Large intestine (tissue), 3 donors: Measurements from ENCODE around the gene SPDYE16. TPM values are rescaled to one million over a fixed set of nuclear protein-coding genes. Genes with fewer than 3 reads are reported as not detected.
"Not testable (repeated sequence)": the region's sequence is repeated elsewhere in the genome, so short reads cannot be mapped to it uniquely, and the experiment has no call there.

Experiments used
- DNase-seq, 2 donors: peaks; one replicate each; pipeline versions ENCODE4 v3.0.0 to v3.0.0-alpha.2; 2013
- H3K27ac ChIP-seq: one replicate; pipeline ENCODE4 v1.5.1; 2013; ENCODE audit warnings: low read length
- H3K27me3 ChIP-seq: 2 replicates; pipeline ENCODE4 v1.6.1; 2013; ENCODE audit warnings: low read length; ENCODE audit not compliant: control insufficient read depth, insufficient read depth
- H3K36me3 ChIP-seq: 2 replicates; pipeline ENCODE4 v1.6.1; 2013; ENCODE audit warnings: low read length; ENCODE audit not compliant: control insufficient read depth, insufficient read depth
- H3K4me1 ChIP-seq: one replicate; pipeline ENCODE4 v1.6.1; 2013; ENCODE audit warnings: low read length; ENCODE audit not compliant: control insufficient read depth, insufficient read depth
- H3K4me3 ChIP-seq: one replicate; pipeline ENCODE4 v1.5.1; 2013; ENCODE audit warnings: low read length
- H3K9me3 ChIP-seq: one replicate; pipeline ENCODE4 v1.6.1; 2013; ENCODE audit warnings: mild to moderate bottlenecking, low read depth, low read length, moderate library complexity; ENCODE audit not compliant: control insufficient read depth
- WGBS: methylation state at CpG from one replicate; pipeline ENCODE4 v1.1.5; 2013; ENCODE audit warnings: low lambda C conversion rate; ENCODE audit not compliant: insufficient coverage; 5-methylcytosine and 5-hydroxymethylcytosine counted together
- polyA plus RNA-seq: library from polyadenylated mRNA; unstranded; fragments of 120-200 nt; gene quantifications from one replicate; pipeline ENCODE4 v1.2.1, GENCODE V29; 2013

Gene SPDYE16
- polyA plus RNA-seq, 1 donor: 1.2 TPM

GRCh38 chr7:76575431-76575830, 32.3 kb upstream of the SPDYE16 start:
- H3K27me3 ChIP-seq, H3K36me3 ChIP-seq, DNase-seq, H3K4me3 ChIP-seq, H3K27ac ChIP-seq, H3K4me1 ChIP-seq, H3K9me3 ChIP-seq: not testable (repeated sequence)
- no CpG with 5 or more reads among the region's 2 CpGs for WGBS

- no CpG with 5 or more reads among the region's 3 CpGs for WGBS
- H3K4me1 ChIP-seq, H3K4me3 ChIP-seq: not testable (repeated sequence)
Observed at GRCh38 chr7:76572296-76572695, 29.2 kb upstream of the SPDYE16 start.

GRCh38 chr7:76570324-76570775, 27.3 kb upstream of the SPDYE16 start:
- H3K9me3 ChIP-seq, H3K4me3 ChIP-seq, H3K4me1 ChIP-seq, H3K27me3 ChIP-seq, H3K36me3 ChIP-seq: not testable (repeated sequence)
- WGBS: no CpG with 5 or more reads among the region's 4 CpGs
- peak overlapping the region; percentile 41 for H3K27ac ChIP-seq
- DNase-seq: peak; percentile 28 to 41

More at GRCh38 chr7:76572296-76572695, 29.2 kb upstream of the SPDYE16 start:
- H3K9me3 ChIP-seq, DNase-seq, H3K27me3 ChIP-seq, H3K27ac ChIP-seq, H3K36me3 ChIP-seq: not testable (repeated sequence)

GRCh38 chr7:76568742-76569141, 25.6 kb upstream of the SPDYE16 start:
- not testable (repeated sequence) for H3K27me3 ChIP-seq, H3K4me1 ChIP-seq, H3K36me3 ChIP-seq, H3K9me3 ChIP-seq, H3K4me3 ChIP-seq, H3K27ac ChIP-seq
- DNase-seq: peak; percentile 3 to 43

- H3K4me3 ChIP-seq, H3K27ac ChIP-seq, H3K4me1 ChIP-seq, H3K9me3 ChIP-seq, H3K27me3 ChIP-seq, H3K36me3 ChIP-seq, DNase-seq: not testable (repeated sequence)
Observed at GRCh38 chr7:76567753-76568152, 24.7 kb upstream of the SPDYE16 start.

GRCh38 chr7:76567311-76567710, 24.2 kb upstream of the SPDYE16 start:
- not testable (repeated sequence) for H3K27me3 ChIP-seq, H3K27ac ChIP-seq, H3K9me3 ChIP-seq, H3K36me3 ChIP-seq, H3K4me3 ChIP-seq, H3K4me1 ChIP-seq, DNase-seq
- no CpG with 5 or more reads among the region's 4 CpGs for WGBS

- H3K9me3 ChIP-seq, H3K4me3 ChIP-seq, H3K36me3 ChIP-seq, DNase-seq, H3K27me3 ChIP-seq, H3K27ac ChIP-seq, H3K4me1 ChIP-seq: not testable (repeated sequence)
- WGBS: 100% methylated on average over 2 of the region's 3 CpGs
Observed at GRCh38 chr7:76565001-76565400, 21.9 kb upstream of the SPDYE16 start.

- WGBS: no CpG with 5 or more reads among the region's 3 CpGs
- not testable (repeated sequence) for H3K9me3 ChIP-seq, H3K36me3 ChIP-seq, H3K4me1 ChIP-seq, H3K27ac ChIP-seq, H3K4me3 ChIP-seq, DNase-seq, H3K27me3 ChIP-seq
Observed at GRCh38 chr7:76561342-76561741, 18.2 kb upstream of the SPDYE16 start.

- H3K27me3 ChIP-seq, H3K4me3 ChIP-seq, DNase-seq, H3K9me3 ChIP-seq, H3K4me1 ChIP-seq, H3K27ac ChIP-seq, H3K36me3 ChIP-seq: not testable (repeated sequence)
- 60% methylated on average over 1 of the region's 4 CpGs for WGBS
Observed at GRCh38 chr7:76560157-76560556, 17.1 kb upstream of the SPDYE16 start.

- WGBS: no CpG with 5 or more reads among the region's 6 CpGs
- H3K36me3 ChIP-seq, H3K4me3 ChIP-seq, H3K27me3 ChIP-seq, H3K9me3 ChIP-seq, H3K27ac ChIP-seq, DNase-seq, H3K4me1 ChIP-seq: not testable (repeated sequence)
Observed at GRCh38 chr7:76559685-76560084, 16.6 kb upstream of the SPDYE16 start.

GRCh38 chr7:76551992-76552391, 8.9 kb upstream of the SPDYE16 start:
- not testable (repeated sequence) for H3K36me3 ChIP-seq, H3K27ac ChIP-seq, H3K27me3 ChIP-seq, H3K9me3 ChIP-seq, DNase-seq, H3K4me1 ChIP-seq, H3K4me3 ChIP-seq
- no CpG with 5 or more reads among the region's 6 CpGs for WGBS
